ENCODE measurements around the gene RHOBTB1.

DNA sequence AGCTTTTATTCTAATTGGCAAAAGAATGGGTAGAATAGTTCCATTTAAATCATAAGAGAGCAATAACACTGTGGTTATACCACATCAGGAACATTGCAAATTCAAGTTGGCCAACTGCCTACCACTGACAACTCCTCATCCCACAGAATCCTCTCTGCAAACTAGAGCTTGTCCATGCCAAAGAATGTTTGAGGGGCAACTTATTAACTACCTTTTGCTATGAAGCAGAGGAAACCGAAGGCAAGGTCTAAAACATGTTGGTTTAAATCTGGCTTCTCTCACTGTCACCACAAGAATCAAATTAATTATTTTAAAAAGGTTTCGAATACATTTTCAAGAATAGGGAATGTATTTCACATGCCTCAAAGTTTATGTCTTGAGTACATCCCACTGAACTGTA lies 36.0 kb downstream of the RHOBTB1 start:
- TF ChIP-seq CTCF (IDR thresholded peaks at IDR 0.05; ENCODE audit: low read length) = no peak
- TF ChIP-seq EZH2 (IDR thresholded peaks at IDR 0.05; ENCODE audit: borderline replicate concordance, low read length) = no peak

Measured in OCI-LY1 (cell line).